Lung (tissue), 12 donors: ENCODE results near the gene ADAMTS7. TPM values are rescaled to one million over a fixed set of nuclear protein-coding genes. Genes with fewer than 3 reads are reported as not detected.
A peak's percentile ranks its signal among the peaks of the same experiment; 100 is the strongest.
"Not testable (repeated sequence)": the region's sequence is repeated elsewhere in the genome, so short reads cannot be mapped to it uniquely, and the experiment has no call there.

Source experiments
- ATAC-seq: fragments of 200-7000 bp; cut with Tn5 transposase; one replicate; pipeline ENCODE4 v1.9.1; 2020; ENCODE audit warnings: moderate number of reproducible peaks; ENCODE audit not compliant: insufficient read depth, low FRiP score
- DNase-seq, 3 donors: peaks; one replicate each; pipeline ENCODE4 v3.0.0-alpha.2; 2013 to 2017
- H3K27ac ChIP-seq, 2 donors: one replicate each; pipeline ENCODE4 v1.5.1; 2013; ENCODE audit warnings: mild to moderate bottlenecking in 2 of 2, moderate library complexity in 2 of 2, control low read depth in 1 of 2, inconsistent platforms in 1 of 2, low read depth in 1 of 2, low read length in 1 of 2
- H3K27me3 ChIP-seq, 3 donors: one replicate each; pipeline ENCODE4 v1.5.1; 2013; ENCODE audit warnings: low read length in 2 of 3; ENCODE audit not compliant: control insufficient read depth in 3 of 3, insufficient read depth in 3 of 3
- H3K36me3 ChIP-seq, 4 donors: one replicate each; pipeline ENCODE4 v1.5.1; 2013; ENCODE audit warnings: low read length in 4 of 4, mild to moderate bottlenecking in 1 of 4, moderate library complexity in 1 of 4; ENCODE audit not compliant: control insufficient read depth in 4 of 4, insufficient read depth in 4 of 4
- H3K4me1 ChIP-seq, 5 donors: one replicate each; pipeline ENCODE4 v1.5.1; 2013; ENCODE audit warnings: low read length in 5 of 5, mild to moderate bottlenecking in 2 of 5, moderate library complexity in 1 of 5; ENCODE audit not compliant: control insufficient read depth in 5 of 5, insufficient read depth in 5 of 5
- H3K4me3 ChIP-seq: one replicate; pipeline ENCODE4 v1.5.1; 2013; ENCODE audit warnings: mild to moderate bottlenecking, control low read depth, moderate library complexity
- H3K9ac ChIP-seq, 2 donors: one replicate each; pipeline ENCODE4 v1.5.1; 2013; ENCODE audit warnings: low read length in 2 of 2, control low read depth in 1 of 2; ENCODE audit not compliant: insufficient read depth in 1 of 2
- H3K9me3 ChIP-seq, 4 donors: one replicate each; pipeline ENCODE4 v1.5.1; 2013; ENCODE audit warnings: low read length in 3 of 4, mild to moderate bottlenecking in 1 of 4, moderate library complexity in 1 of 4; ENCODE audit not compliant: control insufficient read depth in 4 of 4, insufficient read depth in 3 of 4
- CTCF ChIP-seq: IDR thresholded peaks from 2 replicates; pipeline ENCODE4 v1.5.1; 2012; ENCODE audit warnings: mild to moderate bottlenecking; ENCODE audit errors: control extremely low read depth, extremely low read depth
- WGBS, 2 donors: extraction: QIAGEN DNeasy Blood & Tissue Kit; methylation state at CpG; one replicate each; pipeline ENCODE4 v1.1.7; 2013; 5-methylcytosine and 5-hydroxymethylcytosine counted together
- polyA plus RNA-seq, 2 donors: library from polyadenylated mRNA; stranded (reverse); fragments of 200-250 nt; gene quantifications; one replicate each; pipeline ENCODE4 v1.2.1, GENCODE V29; 2013
- total RNA-seq, 2 donors: library from RNA; depleted of rRNA in 1 of 2; stranded (reverse); fragments of >200 nt in 1 of 2; gene quantifications; one replicate each; pipeline ENCODE4 v1.2.1, GENCODE V29; 2014 to 2021
- donor health status: control.
- donor health status: control.
- donor health status: Bipolar disorder and iron deficiency.
- donor health status: healthy.
- donor health status: DM: yes; HTN: yes; CAD: no.

ADAMTS7 gene
- total and polyA plus RNA-seq, 4 donors: 3.3 to 13.1 (median 5.2) TPM

GRCh38 chr15:78750566-78750965 is 60.7 kb downstream of the ADAMTS7 start:
- ATAC-seq: peak; percentile 7
- Histone ChIP-seq H3K9me3 (no peaks in the 10 kb centered on the region), H3K4me3 (no peak overlapping the region), H3K4me1 (peaks cover 0 to 12% (median 1%) of the 10 kb centered on the region in 5 donors), H3K36me3 (no peaks in the 10 kb centered on the region), H3K9ac (no peak overlapping the region), H3K27me3 (no peaks in the 10 kb centered on the region), H3K27ac (peak overlapping the region in 1 of 2 donors; percentile 87)
- 28 to 49% methylated on average over 7 of the region's 7 CpGs for WGBS, 2 donors
- TF ChIP-seq CTCF: no peak
- no peak for DNase-seq

DNA sequence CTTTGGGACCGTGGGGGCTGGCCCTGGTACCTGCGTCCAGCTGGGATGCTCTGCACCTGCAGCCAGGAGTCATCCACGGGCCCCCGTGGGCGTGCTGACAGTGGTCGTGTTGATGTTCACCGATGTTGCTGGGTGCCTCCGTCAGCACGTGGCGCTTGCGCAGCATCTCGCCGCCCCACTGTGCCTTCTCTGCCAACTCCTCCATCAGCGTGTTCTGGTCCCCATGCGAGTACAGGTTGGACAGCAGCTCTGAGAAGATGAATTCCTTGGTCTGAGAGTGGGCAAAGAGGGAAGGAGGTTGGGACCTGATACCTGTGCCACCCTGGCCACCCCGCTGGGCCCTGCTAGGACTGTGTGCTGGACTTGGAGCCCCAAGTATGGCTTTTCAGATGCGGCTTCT is 61.4 kb downstream of the ADAMTS7 start:
- ATAC-seq: no peak
- H3K4me3 ChIP-seq: no peak overlapping the region
- H3K27ac ChIP-seq: no peak overlapping the region
- H3K4me1 ChIP-seq: peaks cover 0 to 11% (median 1%) of the 10 kb centered on the region in 5 donors
- no peaks in the 10 kb centered on the region for H3K27me3 ChIP-seq
- H3K9ac ChIP-seq: no peak overlapping the region
- H3K9me3 ChIP-seq: no peaks in the 10 kb centered on the region
- no peak for TF ChIP-seq CTCF
- no peak for DNase-seq
- H3K36me3 ChIP-seq: no peaks in the 10 kb centered on the region
- 92 to 97% methylated on average over 17 of the region's 17 CpGs for WGBS, 2 donors

DNA sequence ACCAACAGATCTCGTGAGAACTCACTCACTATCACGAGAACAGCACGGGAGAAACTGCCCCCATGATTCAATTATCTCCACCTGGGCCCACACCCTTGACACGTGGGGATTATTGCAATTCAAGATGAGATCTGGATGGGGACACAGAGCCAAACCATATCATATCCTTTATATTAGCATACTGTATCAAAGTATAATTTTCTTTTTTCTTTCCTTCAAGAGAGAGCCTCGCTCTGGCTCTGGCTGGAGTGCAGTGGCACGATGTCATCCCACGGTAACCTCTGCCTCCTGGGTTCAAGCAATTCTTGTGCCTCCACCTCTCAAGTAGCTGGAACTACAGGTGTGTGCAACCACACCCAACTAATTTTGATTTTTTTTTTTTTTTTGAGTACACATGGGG is 63.4 kb downstream of the ADAMTS7 start:
- not testable (repeated sequence) for H3K27me3 ChIP-seq, H3K9me3 ChIP-seq, H3K9ac ChIP-seq, H3K27ac ChIP-seq, DNase-seq, H3K36me3 ChIP-seq, ATAC-seq, H3K4me1 ChIP-seq, H3K4me3 ChIP-seq
- WGBS, 2 donors: 76 to 94% methylated on average over 7 of the region's 7 CpGs

DNA sequence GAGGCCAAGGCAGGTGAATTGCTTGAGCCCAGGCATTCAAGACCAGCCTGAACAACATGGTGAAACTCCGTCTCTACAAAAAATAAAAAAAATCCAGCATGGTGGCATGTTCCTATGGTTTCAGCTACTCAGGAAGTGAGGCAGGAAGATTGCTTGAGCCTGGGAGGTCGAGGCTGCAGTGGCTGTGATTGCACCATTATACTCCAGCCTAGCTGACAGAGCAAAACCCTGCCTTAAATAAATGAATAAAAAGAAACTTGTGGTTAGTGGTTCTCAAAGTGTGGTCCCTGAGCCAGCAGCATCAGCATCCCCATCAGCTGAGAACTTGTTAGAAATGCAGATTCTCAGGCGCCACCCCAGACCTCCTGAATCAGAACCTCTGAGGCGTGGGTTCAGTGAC is 69.6 kb downstream of the ADAMTS7 start:
- not testable (repeated sequence) for H3K9ac ChIP-seq, H3K9me3 ChIP-seq, ATAC-seq, H3K27me3 ChIP-seq, H3K36me3 ChIP-seq, H3K4me1 ChIP-seq, H3K27ac ChIP-seq, H3K4me3 ChIP-seq, DNase-seq
- WGBS, 2 donors: 20 to 70% methylated on average over 2 to 3 of the region's 4 CpGs

- H3K27ac ChIP-seq: no peak overlapping the region
- TF ChIP-seq CTCF: no peak
- DNase-seq (no peak), ATAC-seq (no peak)
- H3K4me3 ChIP-seq: no peak overlapping the region
- 73 to 88% methylated on average over 7 of the region's 7 CpGs for WGBS, 2 donors
- no peaks in the 10 kb centered on the region for H3K9me3 ChIP-seq
- H3K4me1 ChIP-seq: no peaks in the 10 kb centered on the region
- H3K9ac ChIP-seq: no peak overlapping the region
- no peaks in the 10 kb centered on the region for H3K27me3 ChIP-seq
- no peaks in the 10 kb centered on the region for H3K36me3 ChIP-seq
These were observed 70.4 kb downstream of the ADAMTS7 start for GRCh38 chr15:78740904-78741274.
